ENCODE measurements around the gene RRP12. TPM values are rescaled to one million over a fixed set of nuclear protein-coding genes. Genes with fewer than 3 reads are reported as not detected.
"Not testable (repeated sequence)": the region's sequence is repeated elsewhere in the genome, so short reads cannot be mapped to it uniquely, and the experiment has no call there.

Gene RRP12, protein sequence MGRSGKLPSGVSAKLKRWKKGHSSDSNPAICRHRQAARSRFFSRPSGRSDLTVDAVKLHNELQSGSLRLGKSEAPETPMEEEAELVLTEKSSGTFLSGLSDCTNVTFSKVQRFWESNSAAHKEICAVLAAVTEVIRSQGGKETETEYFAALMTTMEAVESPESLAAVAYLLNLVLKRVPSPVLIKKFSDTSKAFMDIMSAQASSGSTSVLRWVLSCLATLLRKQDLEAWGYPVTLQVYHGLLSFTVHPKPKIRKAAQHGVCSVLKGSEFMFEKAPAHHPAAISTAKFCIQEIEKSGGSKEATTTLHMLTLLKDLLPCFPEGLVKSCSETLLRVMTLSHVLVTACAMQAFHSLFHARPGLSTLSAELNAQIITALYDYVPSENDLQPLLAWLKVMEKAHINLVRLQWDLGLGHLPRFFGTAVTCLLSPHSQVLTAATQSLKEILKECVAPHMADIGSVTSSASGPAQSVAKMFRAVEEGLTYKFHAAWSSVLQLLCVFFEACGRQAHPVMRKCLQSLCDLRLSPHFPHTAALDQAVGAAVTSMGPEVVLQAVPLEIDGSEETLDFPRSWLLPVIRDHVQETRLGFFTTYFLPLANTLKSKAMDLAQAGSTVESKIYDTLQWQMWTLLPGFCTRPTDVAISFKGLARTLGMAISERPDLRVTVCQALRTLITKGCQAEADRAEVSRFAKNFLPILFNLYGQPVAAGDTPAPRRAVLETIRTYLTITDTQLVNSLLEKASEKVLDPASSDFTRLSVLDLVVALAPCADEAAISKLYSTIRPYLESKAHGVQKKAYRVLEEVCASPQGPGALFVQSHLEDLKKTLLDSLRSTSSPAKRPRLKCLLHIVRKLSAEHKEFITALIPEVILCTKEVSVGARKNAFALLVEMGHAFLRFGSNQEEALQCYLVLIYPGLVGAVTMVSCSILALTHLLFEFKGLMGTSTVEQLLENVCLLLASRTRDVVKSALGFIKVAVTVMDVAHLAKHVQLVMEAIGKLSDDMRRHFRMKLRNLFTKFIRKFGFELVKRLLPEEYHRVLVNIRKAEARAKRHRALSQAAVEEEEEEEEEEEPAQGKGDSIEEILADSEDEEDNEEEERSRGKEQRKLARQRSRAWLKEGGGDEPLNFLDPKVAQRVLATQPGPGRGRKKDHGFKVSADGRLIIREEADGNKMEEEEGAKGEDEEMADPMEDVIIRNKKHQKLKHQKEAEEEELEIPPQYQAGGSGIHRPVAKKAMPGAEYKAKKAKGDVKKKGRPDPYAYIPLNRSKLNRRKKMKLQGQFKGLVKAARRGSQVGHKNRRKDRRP (N-terminal part only)
- total RNA-seq = 10.2 and 10.4 TPM in 2 replicates

- DNase-seq (ENCODE audit: low read depth in 2 of 2) = peak; percentile 98 to 99
Observed at GRCh38 chr10:97400665-97401454, at the start of gene RRP12. Gene RRP12 (minus strand): TSS chr10:97401340. CDS start chr10:97401231, 109 bp downstream.

GRCh38 chr10:97450828-97451227, 49.7 kb upstream of the RRP12 start:
- peak in 1 of 2 donors; percentile 42 for DNase-seq (ENCODE audit: low read depth in 2 of 2)

GRCh38 chr10:97445722-97446639, 44.8 kb upstream of the RRP12 start, which contains the start of the genes EXOSC1 and ZDHHC16:
Gene EXOSC1 (minus strand): TSS chr10:97446006. CDS start chr10:97445985, 21 bp downstream.
Gene ZDHHC16 (plus strand): TSS chr10:97446175. CDS start chr10:97451676, 5,501 bp downstream.
- DNase-seq (ENCODE audit: low read depth in 2 of 2) = peak; percentile 91 to 97

GRCh38 chr10:97445357-97445721, 44.2 kb upstream of the RRP12 start:
- DNase-seq (ENCODE audit: low read depth in 2 of 2) = no peak

GRCh38 chr10:97444212-97444611, 43.1 kb upstream of the RRP12 start:
- no peak for DNase-seq (ENCODE audit: low read depth in 2 of 2)

GRCh38 chr10:97442277-97442676, 41.1 kb upstream of the RRP12 start:
- no peak for DNase-seq (ENCODE audit: low read depth in 2 of 2)

DNA sequence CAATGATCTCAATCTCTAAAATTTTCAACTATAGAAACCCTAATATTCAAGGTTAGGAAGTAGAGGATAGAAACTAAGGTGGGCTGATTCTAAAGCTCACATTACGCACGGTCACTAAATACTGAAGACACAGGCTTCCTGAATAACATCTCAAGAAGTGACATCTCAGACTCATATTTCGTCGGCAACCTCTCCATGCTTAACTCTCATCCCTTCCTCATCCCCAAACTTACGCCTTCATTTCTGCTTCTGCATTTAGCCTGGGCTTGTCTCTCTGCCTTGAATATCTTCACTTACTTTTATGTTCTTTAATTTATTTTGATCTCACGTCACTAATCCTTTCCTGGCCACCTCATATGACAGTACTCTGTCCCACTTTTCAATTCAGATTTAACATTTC, 34.1 kb upstream of the RRP12 start:
- DNase-seq (ENCODE audit: low read depth in 2 of 2) = no peak

- no peak for DNase-seq (ENCODE audit: low read depth in 2 of 2)
Observed at GRCh38 chr10:97434557-97434956, 33.4 kb upstream of the RRP12 start.

- no peak for DNase-seq (ENCODE audit: low read depth in 2 of 2)
Observed at GRCh38 chr10:97434055-97434454, 32.9 kb upstream of the RRP12 start.

DNA sequence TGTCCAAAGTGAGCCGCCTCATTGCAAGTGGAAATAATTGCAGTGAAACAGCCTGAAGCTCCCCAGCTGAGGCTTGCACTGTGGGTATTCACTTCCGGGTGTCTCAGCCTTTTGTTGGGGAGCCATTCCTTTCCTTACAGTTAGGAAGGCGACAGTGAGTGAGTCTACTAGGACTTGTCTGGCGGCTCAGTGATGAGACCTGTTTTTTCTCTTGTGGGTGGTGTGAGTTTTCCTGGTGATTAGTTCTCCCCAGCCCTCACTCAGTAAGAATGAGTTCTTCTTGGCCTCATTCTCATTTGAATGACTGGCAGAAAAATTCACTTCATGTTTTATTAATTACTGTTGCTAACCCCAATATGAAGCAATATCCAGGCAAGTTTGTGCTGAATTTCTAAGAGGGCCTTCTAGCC, 27.4 kb upstream of the RRP12 start:
- DNase-seq (ENCODE audit: low read depth in 2 of 2) = no peak

DNA sequence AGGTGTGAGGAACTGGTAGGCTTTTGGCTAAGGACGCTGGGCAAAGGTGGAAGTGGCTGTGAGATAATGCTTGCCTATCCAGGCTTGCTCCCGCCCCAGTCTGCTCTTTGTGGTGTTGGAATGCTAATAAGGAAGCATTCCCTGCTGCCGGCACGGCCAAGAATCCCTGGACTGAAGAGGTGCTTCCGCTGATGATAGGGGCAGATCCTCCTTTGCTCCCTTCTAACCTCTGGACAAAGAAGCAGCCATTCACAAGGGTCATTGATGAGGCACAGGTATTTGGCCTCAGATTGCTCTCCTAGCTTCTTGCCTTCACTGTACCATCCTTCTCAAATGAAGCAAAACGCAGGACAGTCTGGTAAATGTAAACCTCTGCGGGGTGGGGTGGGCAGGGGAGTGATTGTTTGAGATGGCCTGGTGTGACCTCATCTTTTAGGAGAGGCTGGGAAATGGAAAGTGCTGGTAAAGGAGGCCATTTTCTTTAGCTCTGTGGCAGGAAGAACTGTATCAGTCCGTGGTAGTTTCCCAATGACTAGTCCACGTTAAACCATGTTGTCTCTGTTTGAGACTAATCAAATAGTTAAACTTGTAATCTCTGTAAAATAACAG, 26.5 kb upstream of the RRP12 start:
- DNase-seq (ENCODE audit: low read depth in 2 of 2) = peak in 1 of 2 donors; percentile 50

- peak in 1 of 2 donors; percentile 35 for DNase-seq (ENCODE audit: low read depth in 2 of 2)
Observed at GRCh38 chr10:97426776-97427570, 25.8 kb upstream of the RRP12 start.

- DNase-seq (ENCODE audit: low read depth in 2 of 2) = peak; percentile 93 to 96
Observed at GRCh38 chr10:97425964-97426775, 25.0 kb upstream of the RRP12 start, which contains the start of gene PGAM1. Gene PGAM1 (plus strand): TSS chr10:97426191. CDS start chr10:97426308, 117 bp downstream.

GRCh38 chr10:97423757-97424098, 22.6 kb upstream of the RRP12 start:
- DNase-seq (ENCODE audit: low read depth in 2 of 2) = not testable (repeated sequence)

- DNase-seq (ENCODE audit: low read depth in 2 of 2) = no peak
Observed at GRCh38 chr10:97416565-97416964, 15.4 kb upstream of the RRP12 start.

GRCh38 chr10:97412891-97413304, 11.8 kb upstream of the RRP12 start:
- peak in 1 of 2 donors; percentile 32 for DNase-seq (ENCODE audit: low read depth in 2 of 2)

- no peak for DNase-seq (ENCODE audit: low read depth in 2 of 2)
Observed at GRCh38 chr10:97411406-97411805, 10.3 kb upstream of the RRP12 start.
